Smooth muscle cell (in vitro differentiated cells): ENCODE results near the gene ACVR1. TPM values are rescaled to one million over a fixed set of nuclear protein-coding genes. Genes with fewer than 3 reads are reported as not detected.

ENCODE experiments used
- DNase-seq: peaks from one replicate; lab custom pipeline; 2025; ENCODE audit not compliant: unreplicated experiment; lab: John Stamatoyannopoulos, UW
- H2AFZ ChIP-seq: fragments of 200-600 bp; sonication (generic); 2 replicates; pipeline ENCODE4 v1.6.0; 2016; ENCODE audit warnings: antibody characterized with exemption, low read depth, mild to moderate bottlenecking
- H3F3A ChIP-seq: fragments of 200-600 bp; sonication (generic); 2 replicates; pipeline ENCODE4 v1.6.0; 2017; ENCODE audit warnings: antibody characterized with exemption, low read depth
- H3K27ac ChIP-seq: fragments of 200-600 bp; sonication (generic); 2 replicates; pipeline ENCODE4 v1.5.1; 2016; ENCODE audit warnings: low read depth, mild to moderate bottlenecking
- H3K27me3 ChIP-seq: fragments of 200-600 bp; sonication (generic); 2 replicates; pipeline ENCODE4 v1.6.1; 2016; ENCODE audit warnings: low read depth, mild to moderate bottlenecking
- H3K36me3 ChIP-seq: fragments of 200-600 bp; sonication (generic); 2 replicates; pipeline ENCODE4 v1.5.1; 2016; ENCODE audit warnings: low read depth
- H3K4me1 ChIP-seq: fragments of 200-600 bp; sonication (generic); 2 replicates; pipeline ENCODE4 v1.5.1; 2016; ENCODE audit warnings: low read depth
- H3K4me2 ChIP-seq: fragments of 200-600 bp; sonication (generic); 2 replicates; pipeline ENCODE4 v1.6.0; 2016; ENCODE audit warnings: mild to moderate bottlenecking
- H3K4me3 ChIP-seq: fragments of 200-600 bp; sonication (generic); 2 replicates; pipeline ENCODE4 v1.5.1; 2016; ENCODE audit warnings: mild to moderate bottlenecking
- H3K79me2 ChIP-seq: fragments of 200-600 bp; sonication (generic); 2 replicates; pipeline ENCODE4 v1.6.0; 2016; ENCODE audit warnings: low read depth, mild to moderate bottlenecking
- H3K9ac ChIP-seq: fragments of 200-600 bp; sonication (generic); 2 replicates; pipeline ENCODE4 v1.6.0; 2016; ENCODE audit warnings: low read depth
- H3K9me3 ChIP-seq: fragments of 200-600 bp; sonication (generic); replicated peaks from 2 replicates; pipeline ENCODE4 v1.5.1; 2016; ENCODE audit warnings: low read depth
- H4K20me1 ChIP-seq: fragments of 200-600 bp; sonication (generic); 2 replicates; pipeline ENCODE4 v1.6.0; 2016; ENCODE audit warnings: low read depth
- WGBS: methylation state at CpG from one replicate; pipeline ENCODE4 v1.1.7; 2016; ENCODE audit warnings: low lambda C conversion rate; 5-methylcytosine and 5-hydroxymethylcytosine counted together
- polyA plus RNA-seq: library from polyadenylated mRNA; unstranded; fragments of >200 nt; fragmentation: Nextera tagmentation; extraction: Ambion mirVana; gene quantifications from 2 replicates; pipeline ENCODE4 v1.2.1, GENCODE V29; 2016
- total RNA-seq: library from RNA; depleted of rRNA; stranded (reverse); fragments of >200 nt; gene quantifications from 2 replicates; pipeline ENCODE4 v1.2.3, GENCODE V29; 2014
- TF ChIP-seq, protein P1 (sequence below): fragments of 200-600 bp; sonication (generic); IDR thresholded peaks from 2 replicates; pipeline ENCODE4 v1.5.1; 2017; ENCODE audit warnings: borderline replicate concordance, mild to moderate bottlenecking, antibody characterized with exemption; ENCODE audit not compliant: insufficient read depth, poor library complexity, severe bottlenecking

The ACVR1 gene
- total and polyA plus RNA-seq, 2 experiments from 2014 or later: 27.2 to 32.7 TPM

DNA sequence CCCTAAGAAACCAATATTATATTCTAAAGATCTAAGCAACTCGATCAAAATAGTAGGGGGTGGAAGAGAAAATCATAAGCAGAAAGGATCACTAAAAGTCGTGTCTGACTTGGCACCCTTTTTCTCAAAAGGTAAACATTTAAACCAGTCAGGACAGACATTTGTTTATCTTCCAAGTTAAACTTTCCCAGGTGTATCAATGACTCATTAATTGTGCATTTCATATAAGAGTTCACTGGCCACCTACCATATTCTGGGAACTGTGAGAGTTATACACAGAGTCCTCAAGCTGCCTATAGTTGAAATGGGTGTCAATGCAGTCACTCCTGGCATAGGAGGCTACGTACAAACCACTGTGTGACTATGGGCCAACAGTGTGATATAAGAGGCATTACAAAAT is 4.8 kb upstream of the ACVR1 start:
- no peak for DNase-seq
- Histone ChIP-seq H3F3A (peaks cover 5% of the 10 kb centered on the region), H3K27ac (no peak overlapping the region), H3K9ac (no peak overlapping the region), H4K20me1 (no peaks in the 10 kb centered on the region), H3K9me3 (no peaks in the 10 kb centered on the region), H3K4me1 (no peaks in the 10 kb centered on the region), H3K4me2 (no peak overlapping the region), H3K79me2 (no peaks in the 10 kb centered on the region), H3K27me3 (no peaks in the 10 kb centered on the region), H2AFZ (no peak overlapping the region), H3K4me3 (no peak overlapping the region), H3K36me3 (no peaks in the 10 kb centered on the region)
- TF ChIP-seq, protein P1, sequence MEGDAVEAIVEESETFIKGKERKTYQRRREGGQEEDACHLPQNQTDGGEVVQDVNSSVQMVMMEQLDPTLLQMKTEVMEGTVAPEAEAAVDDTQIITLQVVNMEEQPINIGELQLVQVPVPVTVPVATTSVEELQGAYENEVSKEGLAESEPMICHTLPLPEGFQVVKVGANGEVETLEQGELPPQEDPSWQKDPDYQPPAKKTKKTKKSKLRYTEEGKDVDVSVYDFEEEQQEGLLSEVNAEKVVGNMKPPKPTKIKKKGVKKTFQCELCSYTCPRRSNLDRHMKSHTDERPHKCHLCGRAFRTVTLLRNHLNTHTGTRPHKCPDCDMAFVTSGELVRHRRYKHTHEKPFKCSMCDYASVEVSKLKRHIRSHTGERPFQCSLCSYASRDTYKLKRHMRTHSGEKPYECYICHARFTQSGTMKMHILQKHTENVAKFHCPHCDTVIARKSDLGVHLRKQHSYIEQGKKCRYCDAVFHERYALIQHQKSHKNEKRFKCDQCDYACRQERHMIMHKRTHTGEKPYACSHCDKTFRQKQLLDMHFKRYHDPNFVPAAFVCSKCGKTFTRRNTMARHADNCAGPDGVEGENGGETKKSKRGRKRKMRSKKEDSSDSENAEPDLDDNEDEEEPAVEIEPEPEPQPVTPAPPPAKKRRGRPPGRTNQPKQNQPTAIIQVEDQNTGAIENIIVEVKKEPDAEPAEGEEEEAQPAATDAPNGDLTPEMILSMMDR: no peak
- 92% methylated on average over 3 of the region's 3 CpGs for WGBS

DNA sequence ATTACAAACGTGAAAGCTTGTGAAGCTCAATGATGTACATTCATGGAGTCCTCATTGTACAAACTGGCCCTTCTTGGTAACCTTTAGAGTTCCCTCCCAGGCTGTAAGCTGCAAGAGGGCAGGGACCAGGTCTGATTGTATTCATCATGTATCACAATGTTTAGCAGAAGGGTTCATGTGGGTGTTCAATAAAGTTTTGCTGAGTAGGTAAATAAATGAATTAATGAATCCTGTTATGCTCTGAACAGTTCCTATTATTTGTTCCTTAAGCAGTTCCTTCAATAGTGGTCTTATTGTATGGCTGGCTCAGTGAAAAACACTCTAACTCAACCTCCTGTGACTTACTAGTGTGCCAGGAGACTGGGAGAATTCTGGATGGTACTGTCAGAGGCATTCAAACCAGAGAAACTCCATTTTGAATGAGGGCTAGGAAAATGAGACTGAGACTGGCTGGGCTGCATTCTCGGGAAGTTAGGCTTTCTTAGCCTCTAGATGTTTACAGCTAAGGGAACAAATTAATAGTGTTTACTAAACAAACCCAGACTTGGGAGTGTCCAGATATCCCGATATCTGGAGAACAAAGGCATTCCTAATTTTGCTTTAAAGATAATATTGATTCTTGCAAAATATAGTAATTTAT is 1.8 kb upstream of the ACVR1 start:
- WGBS: 76% methylated on average over 3 of the region's 3 CpGs
- no peaks in the 10 kb centered on the region for H3K27me3 ChIP-seq
- no peak overlapping the region for H2AFZ ChIP-seq
- no peak overlapping the region for H3K27ac ChIP-seq
- peaks cover 5% of the 10 kb centered on the region for H3F3A ChIP-seq
- H3K36me3 ChIP-seq: no peaks in the 10 kb centered on the region
- H3K79me2 ChIP-seq: peaks cover 21% of the 10 kb centered on the region
- no peaks in the 10 kb centered on the region for H3K9me3 ChIP-seq
- H3K4me3 ChIP-seq: no peak overlapping the region
- peaks cover 12% of the 10 kb centered on the region for H3K4me1 ChIP-seq
- DNase-seq: no peak
- H3K9ac ChIP-seq: no peak overlapping the region
- no peak overlapping the region for H3K4me2 ChIP-seq
- peaks cover 19% of the 10 kb centered on the region for H4K20me1 ChIP-seq
- TF ChIP-seq, protein P1: no peak

GRCh38 chr2:157876786-157877138 is 632 bp upstream of the ACVR1 start:
- no peaks in the 10 kb centered on the region for H3K27me3 ChIP-seq
- H3K36me3 ChIP-seq: no peaks in the 10 kb centered on the region
- TF ChIP-seq, protein P1: no peak
- H3K4me1 ChIP-seq: peaks cover 12% of the 10 kb centered on the region
- peak overlapping the region; percentile 86 for H3K27ac ChIP-seq
- peak overlapping the region; percentile 82 for H2AFZ ChIP-seq
- H3K4me3 ChIP-seq: peak overlapping the region; percentile 85
- no peaks in the 10 kb centered on the region for H3K9me3 ChIP-seq
- no peak for DNase-seq
- 5% methylated on average over 12 of the region's 12 CpGs for WGBS
- H3K4me2 ChIP-seq: peak overlapping the region; percentile 95
- H4K20me1 ChIP-seq: peaks cover 30% of the 10 kb centered on the region
- H3F3A ChIP-seq: peaks cover 5% of the 10 kb centered on the region
- peaks cover 32% of the 10 kb centered on the region for H3K79me2 ChIP-seq
- peak overlapping the region; percentile 82 for H3K9ac ChIP-seq

DNA sequence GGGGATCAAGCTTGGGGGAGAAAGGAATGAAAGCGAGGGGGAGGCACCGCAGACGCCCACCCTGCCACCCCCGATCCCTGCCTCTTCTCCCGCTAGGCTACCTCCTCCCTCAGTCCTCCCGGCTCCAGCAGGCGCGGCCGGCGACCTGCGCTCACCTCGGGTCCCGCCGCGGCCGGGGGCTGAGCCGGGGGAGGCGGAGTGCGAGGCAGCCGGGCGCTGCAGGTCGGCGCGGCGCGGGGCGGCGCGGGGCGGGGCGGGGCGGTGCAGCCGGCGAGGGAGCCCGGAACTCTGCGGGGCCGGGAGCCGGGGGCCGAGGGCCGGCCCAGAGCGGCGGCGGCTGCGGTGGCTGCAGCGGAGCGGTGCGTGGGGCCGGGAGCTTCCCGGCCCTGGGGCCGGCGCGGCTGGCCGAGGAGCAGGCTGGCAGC is 477 bp downstream of the ACVR1 start:
- peak; percentile 61 for DNase-seq
- Histone ChIP-seq H3K4me2 (peak overlapping the region; percentile 88), H3K9ac (peak overlapping the region; percentile 86), H3K4me3 (peak overlapping the region; percentile 85), H3K4me1 (peaks cover 12% of the 10 kb centered on the region), H2AFZ (peak overlapping the region; percentile 34), H3F3A (peaks cover 5% of the 10 kb centered on the region), H4K20me1 (peaks cover 41% of the 10 kb centered on the region), H3K36me3 (no peaks in the 10 kb centered on the region), H3K79me2 (peaks cover 43% of the 10 kb centered on the region), H3K9me3 (no peaks in the 10 kb centered on the region), H3K27me3 (no peaks in the 10 kb centered on the region), H3K27ac (peak overlapping the region; percentile 85)
- TF ChIP-seq, protein P1: no peak
- WGBS: 0% methylated on average over 29 of the region's 53 CpGs
